Measurements from ENCODE around the gene IL24.

- no peak for TF ChIP-seq EZH2 (IDR thresholded peaks at IDR 0.05; ENCODE audit: borderline replicate concordance, insufficient read depth, low read depth, low read length, poor library complexity, severe bottlenecking)
- TF ChIP-seq, protein P1, sequence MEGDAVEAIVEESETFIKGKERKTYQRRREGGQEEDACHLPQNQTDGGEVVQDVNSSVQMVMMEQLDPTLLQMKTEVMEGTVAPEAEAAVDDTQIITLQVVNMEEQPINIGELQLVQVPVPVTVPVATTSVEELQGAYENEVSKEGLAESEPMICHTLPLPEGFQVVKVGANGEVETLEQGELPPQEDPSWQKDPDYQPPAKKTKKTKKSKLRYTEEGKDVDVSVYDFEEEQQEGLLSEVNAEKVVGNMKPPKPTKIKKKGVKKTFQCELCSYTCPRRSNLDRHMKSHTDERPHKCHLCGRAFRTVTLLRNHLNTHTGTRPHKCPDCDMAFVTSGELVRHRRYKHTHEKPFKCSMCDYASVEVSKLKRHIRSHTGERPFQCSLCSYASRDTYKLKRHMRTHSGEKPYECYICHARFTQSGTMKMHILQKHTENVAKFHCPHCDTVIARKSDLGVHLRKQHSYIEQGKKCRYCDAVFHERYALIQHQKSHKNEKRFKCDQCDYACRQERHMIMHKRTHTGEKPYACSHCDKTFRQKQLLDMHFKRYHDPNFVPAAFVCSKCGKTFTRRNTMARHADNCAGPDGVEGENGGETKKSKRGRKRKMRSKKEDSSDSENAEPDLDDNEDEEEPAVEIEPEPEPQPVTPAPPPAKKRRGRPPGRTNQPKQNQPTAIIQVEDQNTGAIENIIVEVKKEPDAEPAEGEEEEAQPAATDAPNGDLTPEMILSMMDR (IDR thresholded peaks at IDR 0.05): no peak
These were observed 34.0 kb upstream of the IL24 start for GRCh38 chr1:206863266-206863665.
